HepG2 (cell line): Measurements from ENCODE around the gene POLA1. TPM values are rescaled to one million over a fixed set of nuclear protein-coding genes. Genes with fewer than 3 reads are reported as not detected.

Experiments
- ATAC-seq: fragments of 200-7000 bp; cut with Tn5 transposase; 3 replicates; pipeline ENCODE4 v1.9.1; 2020; ENCODE audit warnings: mild to moderate bottlenecking, moderate library complexity
- BruUV-seq: library from RNA; stranded (reverse); fragments of 400-500 nt; replicated peaks from 2 replicates; lab custom pipeline; 2021; lab: Mats Ljungman, UMichigan
- CTCF ChIA-PET: fragments of 300-600 bp; formaldehyde crosslinking; extraction: SDS; loops from one replicate; lab custom pipeline; 2021; ENCODE audit warnings: low total read pairs, inconsistent platforms, low intra/inter-chr PET ratio; lab: Yijun Ruan, JAX
- POLR2A ChIA-PET: fragments of 350-600 bp; sonication (Branson Sonifier 250); formaldehyde crosslinking; loops from one replicate; lab custom pipeline; 2020; ENCODE audit warnings: antibody characterized with exemption, inconsistent platforms; lab: Yijun Ruan, JAX
- DNase-seq: peaks from one replicate; pipeline ENCODE4 v3.0.0-alpha.2; 2015; ENCODE audit warnings: low spot score
- FAIRE-seq: peaks from 3 replicates; lab custom pipeline; 2011; peaks lifted over from hg19 to GRCh38; lab: Jason Lieb, UNC
- H2AFZ ChIP-seq: one replicate; pipeline ENCODE4 v1.6.1; 2011; ENCODE audit warnings: low read length, inconsistent platforms
- H3K27ac ChIP-seq: fragments of 300-600 bp; 3 replicates; pipeline ENCODE4 v1.8.0; 2011; ENCODE audit warnings: mixed run types, mild to moderate bottlenecking, mixed read lengths, low read length, inconsistent platforms; ENCODE audit not compliant: insufficient read depth; ENCODE audit errors: extremely low read length
- H3K27me3 ChIP-seq, 2 experiments: fragments of 200-600 bp in 1 of 2; 2 replicates in 1 of 2; 3 replicates in 1 of 2; pipeline versions ENCODE4 v1.6.0 to v1.8.0; 2011; ENCODE audit warnings: low read length in 2 of 2, mild to moderate bottlenecking in 2 of 2, moderate library complexity in 2 of 2, inconsistent platforms in 1 of 2; ENCODE audit not compliant: insufficient read depth in 2 of 2, control insufficient read depth in 1 of 2
- H3K36me3 ChIP-seq, 2 experiments: fragments of 200-600 bp in 1 of 2; replicated peaks in 1 of 2; 2 replicates in 1 of 2; 3 replicates in 1 of 2; pipeline versions ENCODE4 v1.5.1 to v1.8.0; 2011; ENCODE audit warnings: low read length in 2 of 2, inconsistent platforms in 1 of 2; ENCODE audit not compliant: insufficient read depth in 2 of 2, control insufficient read depth in 1 of 2
- H3K4me1 ChIP-seq: 2 replicates; pipeline ENCODE4 v1.5.1; 2012; ENCODE audit warnings: low read length, inconsistent platforms; ENCODE audit not compliant: insufficient read depth
- H3K4me2 ChIP-seq: 2 replicates; pipeline ENCODE4 v1.6.0; 2011; ENCODE audit warnings: low read depth, low read length, inconsistent platforms
- H3K4me3 ChIP-seq, 3 experiments: fragments of 200-600 bp in 1 of 3; sonication (generic), shearing (Covaris generic) in 1 of 3; replicated peaks in 1 of 3; 2 replicates each; pipeline ENCODE4 v1.5.1; 2011 to 2016; ENCODE audit warnings: low read length in 3 of 3, inconsistent platforms in 2 of 3, low read depth in 2 of 3, mild to moderate bottlenecking in 2 of 3, control low read depth in 1 of 3, mixed read lengths in 1 of 3; ENCODE audit not compliant: insufficient read depth in 1 of 3
- H3K79me2 ChIP-seq: one replicate; pipeline ENCODE4 v1.6.1; 2011; ENCODE audit warnings: low read length, inconsistent platforms; ENCODE audit not compliant: insufficient read depth
- H3K9ac ChIP-seq: 2 replicates; pipeline ENCODE4 v1.6.0; 2011; ENCODE audit warnings: mild to moderate bottlenecking, low read depth, low read length, inconsistent platforms; ENCODE audit not compliant: insufficient read depth
- H3K9me3 ChIP-seq: 2 replicates; pipeline ENCODE4 v1.5.1; 2012; ENCODE audit warnings: mild to moderate bottlenecking, low read length
- H4K20me1 ChIP-seq: 2 replicates; pipeline ENCODE4 v1.6.0; 2011; ENCODE audit warnings: inconsistent platforms, mild to moderate bottlenecking, low read length, moderate library complexity; ENCODE audit not compliant: insufficient read depth
- ATF4 ChIP-seq, 2 experiments: fragments of 450-650 bp in 1 of 2; sonication (generic) in 1 of 2; formaldehyde crosslinking; IDR thresholded peaks; 2 replicates each; pipeline versions ENCODE4 v1.5.0 to v1.8.0; 2020 to 2022; ENCODE audit warnings: mild to moderate bottlenecking in 1 of 2, missing genetic modification reagents in 1 of 2
- EP300 ChIP-seq, 3 experiments: sonication (generic) in 1 of 3; formaldehyde crosslinking in 1 of 3; IDR thresholded peaks; 2 replicates each; pipeline versions ENCODE4 v1.5.1 to v1.6.1; 2011 to 2020; ENCODE audit warnings: low read depth in 2 of 3, low read length in 2 of 3, borderline replicate concordance in 1 of 3, improper control_type of control experiment in 1 of 3, mild to moderate bottlenecking in 1 of 3, missing genetic modification reagents in 1 of 3, moderate library complexity in 1 of 3
- ETS1 ChIP-seq: sonication (generic); formaldehyde crosslinking; IDR thresholded peaks from 2 replicates; pipeline ENCODE4 v1.4.0; 2020; ENCODE audit warnings: missing genetic modification reagents
- KLF15 ChIP-seq: sonication (generic); formaldehyde crosslinking; IDR thresholded peaks from 2 replicates; pipeline ENCODE4 v1.8.1; 2023; ENCODE audit warnings: borderline replicate concordance, mild to moderate bottlenecking, inconsistent platforms, missing genetic modification reagents, mixed read lengths
- RARG ChIP-seq: sonication (generic); formaldehyde crosslinking; IDR thresholded peaks from 2 replicates; pipeline ENCODE4 v1.4.0; 2020; ENCODE audit warnings: low read depth, mild to moderate bottlenecking, missing genetic modification reagents
- SRSF9 ChIP-seq: fragments of 200-400 bp; formaldehyde crosslinking; IDR thresholded peaks from 2 replicates; pipeline ENCODE4 v1.6.1; 2018; ENCODE audit warnings: borderline replicate concordance, mild to moderate bottlenecking, low read depth, low read length; ENCODE audit not compliant: insufficient read depth, poor library complexity, severe bottlenecking
- TOE1 ChIP-seq: sonication (generic); formaldehyde crosslinking; IDR thresholded peaks from 2 replicates; pipeline ENCODE4 v1.4.0; 2020; ENCODE audit warnings: mild to moderate bottlenecking, missing genetic modification reagents
- ZNF30 ChIP-seq: sonication (generic); formaldehyde crosslinking; IDR thresholded peaks from 2 replicates; pipeline ENCODE4 v1.5.0; 2020; ENCODE audit warnings: mild to moderate bottlenecking, missing genetic modification reagents
- ZNF333 ChIP-seq: sonication (generic); formaldehyde crosslinking; IDR thresholded peaks from 2 replicates; pipeline ENCODE4 v1.4.0; 2020; ENCODE audit warnings: mild to moderate bottlenecking, missing genetic modification reagents, borderline replicate concordance
- ZNF792 ChIP-seq: IDR thresholded peaks from 2 replicates; pipeline ENCODE4 v1.6.1; 2016
- in situ Hi-C: cut with HindIII; loops from 2 replicates; pipeline ENCODE4 v1.10.0; 2017; ENCODE audit warnings: low pct_unique_long_range_greater_than_20kb; ENCODE audit not compliant: extremely low pct_ligation_motif_present
- intact Hi-C: fragments of 100-400 bp; cut with micrococcal nuclease; formaldehyde crosslinking; loops from one replicate; pipeline ENCODE4 v1.10.0; 2022; ENCODE audit not compliant: unreplicated experiment
- polyA plus RNA-seq, 8 experiments: library from polyadenylated mRNA; depleted of rRNA in 3 of 8; stranded (reverse) in 7 of 8; unstranded in 1 of 8; fragments of >200 nt; fragmentation: Illumina TruSeq in 4 of 8; extraction: Trizol in 4 of 8; gene quantifications; 2 replicates each; pipeline versions ENCODE4 v1.2.1 to v1.2.3, GENCODE V29; 2011 to 2016; ENCODE audit warnings: low read depth in 4 of 8, missing spikeins in 1 of 8, mixed read lengths in 1 of 8; ENCODE audit not compliant: insufficient read depth in 1 of 8
- total RNA-seq, 5 experiments: library from RNA; depleted of rRNA; stranded (reverse); fragments of >200 nt; fragmentation: Illumina TruSeq; extraction: Trizol; gene quantifications; 2 replicates each; pipeline ENCODE4 v1.2.3, GENCODE V29; 2016; ENCODE audit warnings: low read depth in 1 of 5
- TF ChIP-seq, protein P1 (sequence below): IDR thresholded peaks from 2 replicates; pipeline ENCODE4 v1.6.1; 2016; ENCODE audit warnings: mild to moderate bottlenecking, missing biosample characterization, missing genetic modification reagents
- TF ChIP-seq, protein P2 (sequence below): sonication (generic); formaldehyde crosslinking; IDR thresholded peaks from 2 replicates; pipeline ENCODE4 v1.4.0; 2020; ENCODE audit warnings: missing genetic modification reagents
- TF ChIP-seq, protein P3 (sequence below): sonication (generic); formaldehyde crosslinking; IDR thresholded peaks from 2 replicates; pipeline ENCODE4 v1.9.0; 2022; ENCODE audit warnings: missing genetic modification reagents, mild to moderate bottlenecking, borderline replicate concordance

Gene POLA1
- total and polyA plus RNA-seq, 2 of the 13 experiments (the other 11 are each of a cell fraction or from before 2014, with no cell fraction given) = 3.3 to 26.5 TPM

DNA sequence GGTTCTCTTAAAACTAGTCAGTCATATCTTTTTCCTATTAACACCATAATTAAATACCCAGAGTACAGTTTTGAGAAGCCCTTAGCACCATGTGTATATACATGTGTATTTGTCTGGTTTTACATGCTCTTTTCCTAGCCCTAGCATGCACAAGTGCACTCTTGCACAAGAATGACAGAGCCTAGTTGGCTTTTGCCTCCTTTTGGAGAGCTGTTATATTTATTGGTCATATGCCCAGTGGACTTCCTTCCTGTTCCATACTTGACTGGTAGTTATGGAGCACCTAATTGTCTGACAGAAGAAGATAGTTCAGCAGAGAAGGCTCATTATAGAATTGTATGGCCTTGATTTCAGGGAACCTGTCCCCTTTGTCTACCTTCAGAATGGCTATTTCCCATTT is 166.4 kb downstream of the POLA1 start:
- in situ Hi-C loops = no loop called here
- intact Hi-C loops = no loop called here
- H3K27ac ChIP-seq = no peak overlapping the region
- BruUV-seq = no TSS peak
- peaks cover 0 to 4% of the 10 kb centered on the region in 2 experiments; a peak in 1 of 5 replicates for H3K36me3 ChIP-seq
- H3K9me3 ChIP-seq = no peaks in the 10 kb centered on the region
- ChIA-PET CTCF (no interaction called here), POLR2A (no interaction called here)
- H3K27me3 ChIP-seq = no peaks in the 10 kb centered on the region
- no peak overlapping the region for H2AFZ ChIP-seq
- H3K4me2 ChIP-seq = no peak overlapping the region
- FAIRE-seq (no peak), ATAC-seq (no peak), DNase-seq (no peak)
- H3K4me3 ChIP-seq = no peak overlapping the region
- H3K9ac ChIP-seq = no peak overlapping the region
- no peaks in the 10 kb centered on the region for H4K20me1 ChIP-seq
- no peaks in the 10 kb centered on the region for H3K79me2 ChIP-seq
- peaks cover 6% of the 10 kb centered on the region for H3K4me1 ChIP-seq
- TF ChIP-seq ZNF333 (no peak), ETS1 (CRISPR knock-in tag) (no peak), ZNF30 (no peak), RARG (CRISPR knock-in tag) (no peak), ATF4 (CRISPR knock-in tag; IDR thresholded peaks at IDR 0.05) (no peak), TOE1 (CRISPR knock-in tag) (no peak), ZNF792 (CRISPR knock-in tag) (no peak), KLF15 (CRISPR knock-in tag) (no peak), SRSF9 (no peak), EP300 (IDR thresholded peaks at IDR 0.05; ENCODE audit: low read depth in 2 of 2, low read length in 2 of 2) (no peak), EP300 (CRISPR knock-in tag; IDR thresholded peaks at IDR 0.05; ENCODE audit: borderline replicate concordance) (no peak)
- TF ChIP-seq, protein P1, sequence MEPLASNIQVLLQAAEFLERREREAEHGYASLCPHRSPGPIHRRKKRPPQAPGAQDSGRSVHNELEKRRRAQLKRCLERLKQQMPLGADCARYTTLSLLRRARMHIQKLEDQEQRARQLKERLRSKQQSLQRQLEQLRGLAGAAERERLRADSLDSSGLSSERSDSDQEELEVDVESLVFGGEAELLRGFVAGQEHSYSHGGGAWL = no peak
- TF ChIP-seq, protein P2, sequence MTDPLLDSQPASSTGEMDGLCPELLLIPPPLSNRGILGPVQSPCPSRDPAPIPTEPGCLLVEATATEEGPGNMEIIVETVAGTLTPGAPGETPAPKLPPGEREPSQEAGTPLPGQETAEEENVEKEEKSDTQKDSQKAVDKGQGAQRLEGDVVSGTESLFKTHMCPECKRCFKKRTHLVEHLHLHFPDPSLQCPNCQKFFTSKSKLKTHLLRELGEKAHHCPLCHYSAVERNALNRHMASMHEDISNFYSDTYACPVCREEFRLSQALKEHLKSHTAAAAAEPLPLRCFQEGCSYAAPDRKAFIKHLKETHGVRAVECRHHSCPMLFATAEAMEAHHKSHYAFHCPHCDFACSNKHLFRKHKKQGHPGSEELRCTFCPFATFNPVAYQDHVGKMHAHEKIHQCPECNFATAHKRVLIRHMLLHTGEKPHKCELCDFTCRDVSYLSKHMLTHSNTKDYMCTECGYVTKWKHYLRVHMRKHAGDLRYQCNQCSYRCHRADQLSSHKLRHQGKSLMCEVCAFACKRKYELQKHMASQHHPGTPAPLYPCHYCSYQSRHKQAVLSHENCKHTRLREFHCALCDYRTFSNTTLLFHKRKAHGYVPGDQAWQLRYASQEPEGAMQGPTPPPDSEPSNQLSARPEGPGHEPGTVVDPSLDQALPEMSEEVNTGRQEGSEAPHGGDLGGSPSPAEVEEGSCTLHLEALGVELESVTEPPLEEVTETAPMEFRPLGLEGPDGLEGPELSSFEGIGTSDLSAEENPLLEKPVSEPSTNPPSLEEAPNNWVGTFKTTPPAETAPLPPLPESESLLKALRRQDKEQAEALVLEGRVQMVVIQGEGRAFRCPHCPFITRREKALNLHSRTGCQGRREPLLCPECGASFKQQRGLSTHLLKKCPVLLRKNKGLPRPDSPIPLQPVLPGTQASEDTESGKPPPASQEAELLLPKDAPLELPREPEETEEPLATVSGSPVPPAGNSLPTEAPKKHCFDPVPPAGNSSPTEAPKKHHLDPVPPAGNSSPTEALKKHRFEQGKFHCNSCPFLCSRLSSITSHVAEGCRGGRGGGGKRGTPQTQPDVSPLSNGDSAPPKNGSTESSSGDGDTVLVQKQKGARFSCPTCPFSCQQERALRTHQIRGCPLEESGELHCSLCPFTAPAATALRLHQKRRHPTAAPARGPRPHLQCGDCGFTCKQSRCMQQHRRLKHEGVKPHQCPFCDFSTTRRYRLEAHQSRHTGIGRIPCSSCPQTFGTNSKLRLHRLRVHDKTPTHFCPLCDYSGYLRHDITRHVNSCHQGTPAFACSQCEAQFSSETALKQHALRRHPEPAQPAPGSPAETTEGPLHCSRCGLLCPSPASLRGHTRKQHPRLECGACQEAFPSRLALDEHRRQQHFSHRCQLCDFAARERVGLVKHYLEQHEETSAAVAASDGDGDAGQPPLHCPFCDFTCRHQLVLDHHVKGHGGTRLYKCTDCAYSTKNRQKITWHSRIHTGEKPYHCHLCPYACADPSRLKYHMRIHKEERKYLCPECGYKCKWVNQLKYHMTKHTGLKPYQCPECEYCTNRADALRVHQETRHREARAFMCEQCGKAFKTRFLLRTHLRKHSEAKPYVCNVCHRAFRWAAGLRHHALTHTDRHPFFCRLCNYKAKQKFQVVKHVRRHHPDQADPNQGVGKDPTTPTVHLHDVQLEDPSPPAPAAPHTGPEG (CRISPR knock-in tag) = no peak
- TF ChIP-seq, protein P3, sequence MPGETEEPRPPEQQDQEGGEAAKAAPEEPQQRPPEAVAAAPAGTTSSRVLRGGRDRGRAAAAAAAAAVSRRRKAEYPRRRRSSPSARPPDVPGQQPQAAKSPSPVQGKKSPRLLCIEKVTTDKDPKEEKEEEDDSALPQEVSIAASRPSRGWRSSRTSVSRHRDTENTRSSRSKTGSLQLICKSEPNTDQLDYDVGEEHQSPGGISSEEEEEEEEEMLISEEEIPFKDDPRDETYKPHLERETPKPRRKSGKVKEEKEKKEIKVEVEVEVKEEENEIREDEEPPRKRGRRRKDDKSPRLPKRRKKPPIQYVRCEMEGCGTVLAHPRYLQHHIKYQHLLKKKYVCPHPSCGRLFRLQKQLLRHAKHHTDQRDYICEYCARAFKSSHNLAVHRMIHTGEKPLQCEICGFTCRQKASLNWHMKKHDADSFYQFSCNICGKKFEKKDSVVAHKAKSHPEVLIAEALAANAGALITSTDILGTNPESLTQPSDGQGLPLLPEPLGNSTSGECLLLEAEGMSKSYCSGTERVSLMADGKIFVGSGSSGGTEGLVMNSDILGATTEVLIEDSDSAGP = no peak
